Activated CD4-positive, alpha-beta T cell treated with anti-CD3 and anti-CD28 coated beads for 36 hours (primary cell): ENCODE data around the gene CACNA1I. TPM values are rescaled to one million over a fixed set of nuclear protein-coding genes. Genes with fewer than 3 reads are reported as not detected.

Experiments
- ATAC-seq: fragments of 200-7000 bp; cut with Tn5 transposase; one replicate; pipeline ENCODE4 v1.10.0; 2021; ENCODE audit warnings: mild to moderate bottlenecking, moderate library complexity
- CTCF ChIA-PET: fragments of 350-600 bp; sonication (Branson Sonifier 250); formaldehyde crosslinking; loops from one replicate; lab custom pipeline; 2021; ENCODE audit warnings: antibody characterized with exemption; lab: Charles Lee
- POLR2A ChIA-PET: fragments of 350-600 bp; sonication (Branson Sonifier 250); formaldehyde crosslinking; loops from one replicate; lab custom pipeline; 2021; ENCODE audit warnings: antibody characterized with exemption, inconsistent platforms; lab: Charles Lee
- DNase-seq: peaks from one replicate; pipeline ENCODE4 v3.0.0-alpha.2; 2020
- H3K27ac Mint-ChIP-seq: one replicate; pipeline ENCODE4 v1.8.0; 2021; ENCODE audit warnings: mixed read lengths
- H3K27me3 Mint-ChIP-seq: one replicate; pipeline ENCODE4 v1.8.0; 2021; ENCODE audit warnings: mixed read lengths
- H3K36me3 Mint-ChIP-seq: one replicate; pipeline ENCODE4 v1.8.0; 2021; ENCODE audit warnings: low read depth, mixed read lengths
- H3K4me1 Mint-ChIP-seq: one replicate; pipeline ENCODE4 v1.8.0; 2021; ENCODE audit warnings: mixed read lengths
- H3K4me3 Mint-ChIP-seq: one replicate; pipeline ENCODE4 v1.8.0; 2021; ENCODE audit warnings: mild to moderate bottlenecking, moderate library complexity, mixed read lengths
- H3K9me3 Mint-ChIP-seq: one replicate; pipeline ENCODE4 v1.8.0; 2021; ENCODE audit warnings: low read depth, mixed read lengths
- intact Hi-C, 2 experiments: fragments of 100-400 bp; cut with DNase I in 1 of 2; cut with micrococcal nuclease in 1 of 2; formaldehyde crosslinking; loops; one replicate each; pipeline versions ENCODE4 v1.14.2 to v1.15.1; 2022 to 2024; cut with DNase I, micrococcal nuclease
- total RNA-seq, 2 experiments: library from RNA; stranded (reverse); gene quantifications; one replicate each; pipeline ENCODE4 v1.2.3, GENCODE V29; 2021

CACNA1I gene
- total RNA-seq, 2 experiments from 2014 or later, result 0.37 to 0.39 TPM

- no peak overlapping the region for H3K4me3 Mint-ChIP-seq
- peaks cover 23% of the 10 kb centered on the region for H3K4me1 Mint-ChIP-seq
- ChIA-PET CTCF (interaction anchor here (0.6 to 2.8 kb wide), 21 partner anchors 14 to 832 kb away, joined by 3 to 43 read pairs (median 4); no protein-coding TSS in a partner anchor), POLR2A (interaction anchor here (1.0 kb wide), 1 partner anchor 501 kb away, joined by 3 read pairs; no protein-coding TSS in a partner anchor)
- H3K27ac Mint-ChIP-seq, result no peak overlapping the region
- no peak for ATAC-seq
- intact Hi-C loops, result loop anchor here (2.0 to 10.0 kb wide), 3 partner anchors 369 to 405 kb away; partner anchors contain the start of gene GRAP2 (in 1 of the 2)
- peaks cover 16% of the 10 kb centered on the region for H3K36me3 Mint-ChIP-seq
- no peaks in the 10 kb centered on the region for H3K27me3 Mint-ChIP-seq
- no peak for DNase-seq
- no peaks in the 10 kb centered on the region for H3K9me3 Mint-ChIP-seq
Measured at GRCh38 chr22:39535357-39535725, 35.2 kb upstream of the CACNA1I start.

GRCh38 chr22:39535831-39536449 is 34.6 kb upstream of the CACNA1I start:
- Mint-ChIP-seq H3K9me3 (no peaks in the 10 kb centered on the region), H3K27ac (no peak overlapping the region), H3K27me3 (no peaks in the 10 kb centered on the region), H3K4me3 (no peak overlapping the region), H3K4me1 (peaks cover 17% of the 10 kb centered on the region), H3K36me3 (peaks cover 11% of the 10 kb centered on the region)
- DNase-seq (no peak), ATAC-seq (no peak)
- POLR2A ChIA-PET, result no interaction called here
- intact Hi-C loops, result loop anchor here (2.0 to 10.0 kb wide), 3 partner anchors 369 to 405 kb away; partner anchors contain the start of gene GRAP2 (in 1 of the 2)
- CTCF ChIA-PET, result interaction anchor here (0.5 to 2.8 kb wide), 7 partner anchors 131 to 503 kb away, joined by 3 to 43 read pairs (median 3); no protein-coding TSS in a partner anchor

GRCh38 chr22:39536711-39537110 is 33.8 kb upstream of the CACNA1I start:
- ChIA-PET CTCF (interaction anchor here (0.6 to 2.8 kb wide), 7 partner anchors 40 to 810 kb away, joined by 3 to 16 read pairs (median 3); no protein-coding TSS in a partner anchor), POLR2A (no interaction called here)
- Mint-ChIP-seq H3K9me3 (no peaks in the 10 kb centered on the region), H3K4me3 (no peak overlapping the region), H3K27me3 (no peaks in the 10 kb centered on the region), H3K27ac (no peak overlapping the region), H3K36me3 (peaks cover 4% of the 10 kb centered on the region), H3K4me1 (peaks cover 10% of the 10 kb centered on the region)
- intact Hi-C loops, result loop anchor here in 1 of 2 experiments (10.0 kb wide), 2 partner anchors 368 to 398 kb away; partner anchors contain the start of gene GRAP2
- DNase-seq (no peak), ATAC-seq (no peak)

- no peaks in the 10 kb centered on the region for H3K36me3 Mint-ChIP-seq
- ATAC-seq, result no peak
- no peak for DNase-seq
- no peaks in the 10 kb centered on the region for H3K27me3 Mint-ChIP-seq
- no peaks in the 10 kb centered on the region for H3K9me3 Mint-ChIP-seq
- ChIA-PET CTCF (interaction anchor here (0.8 to 2.8 kb wide), 3 partner anchors 209 to 498 kb away, joined by 3 to 16 read pairs (median 10); no protein-coding TSS in a partner anchor), POLR2A (no interaction called here)
- intact Hi-C loops, result loop anchor here in 1 of 2 experiments (10.0 kb wide), 2 partner anchors 367 to 397 kb away; partner anchors contain the start of gene GRAP2
- no peak overlapping the region for H3K4me3 Mint-ChIP-seq
- H3K4me1 Mint-ChIP-seq, result peaks cover 6% of the 10 kb centered on the region
- no peak overlapping the region for H3K27ac Mint-ChIP-seq
Measured at GRCh38 chr22:39537975-39538374, 32.6 kb upstream of the CACNA1I start.

GRCh38 chr22:39543095-39543494 is 27.5 kb upstream of the CACNA1I start:
- H3K36me3 Mint-ChIP-seq, result no peaks in the 10 kb centered on the region
- CTCF ChIA-PET, result interaction anchor here (1.0 to 2.1 kb wide), 6 partner anchors 375 to 493 kb away, joined by 3 to 7 read pairs (median 4); no protein-coding TSS in a partner anchor
- peaks cover 24% of the 10 kb centered on the region for H3K27me3 Mint-ChIP-seq
- intact Hi-C loops, result no loop called here
- H3K4me1 Mint-ChIP-seq, result peaks cover 7% of the 10 kb centered on the region
- ATAC-seq (peak; percentile 80), DNase-seq (peak; percentile 64)
- H3K9me3 Mint-ChIP-seq, result no peaks in the 10 kb centered on the region
- H3K4me3 Mint-ChIP-seq, result no peak overlapping the region
- POLR2A ChIA-PET, result no interaction called here
- H3K27ac Mint-ChIP-seq, result no peak overlapping the region

- Mint-ChIP-seq H3K27me3 (peaks cover 26% of the 10 kb centered on the region), H3K4me3 (no peak overlapping the region), H3K27ac (no peak overlapping the region), H3K36me3 (no peaks in the 10 kb centered on the region), H3K9me3 (no peaks in the 10 kb centered on the region), H3K4me1 (peaks cover 7% of the 10 kb centered on the region)
- CTCF ChIA-PET, result interaction anchor here (0.6 kb wide), 1 partner anchor 260 kb away, joined by 3 read pairs; no protein-coding TSS in a partner anchor
- peak; percentile 75 for DNase-seq
- intact Hi-C loops, result no loop called here
- ATAC-seq, result peak; percentile 70
- POLR2A ChIA-PET, result no interaction called here
Measured at GRCh38 chr22:39545386-39546365, 24.9 kb upstream of the CACNA1I start.

GRCh38 chr22:39546889-39547586 is 23.5 kb upstream of the CACNA1I start:
- ChIA-PET POLR2A (interaction anchor here (0.6 kb wide), 1 partner anchor 325 kb away, joined by 5 read pairs; no protein-coding TSS in a partner anchor), CTCF (no interaction called here)
- H3K4me3 Mint-ChIP-seq, result no peak overlapping the region
- H3K9me3 Mint-ChIP-seq, result no peaks in the 10 kb centered on the region
- DNase-seq, result no peak
- intact Hi-C loops, result no loop called here
- H3K36me3 Mint-ChIP-seq, result no peaks in the 10 kb centered on the region
- H3K27me3 Mint-ChIP-seq, result peaks cover 27% of the 10 kb centered on the region
- no peak for ATAC-seq
- H3K4me1 Mint-ChIP-seq, result peaks cover 7% of the 10 kb centered on the region
- H3K27ac Mint-ChIP-seq, result no peak overlapping the region

- DNase-seq, result no peak
- H3K36me3 Mint-ChIP-seq, result no peaks in the 10 kb centered on the region
- CTCF ChIA-PET, result no interaction called here
- no peaks in the 10 kb centered on the region for H3K9me3 Mint-ChIP-seq
- no peak overlapping the region for H3K4me3 Mint-ChIP-seq
- intact Hi-C loops, result no loop called here
- H3K27me3 Mint-ChIP-seq, result peaks cover 27% of the 10 kb centered on the region
- POLR2A ChIA-PET, result no interaction called here
- H3K4me1 Mint-ChIP-seq, result peaks cover 7% of the 10 kb centered on the region
- no peak overlapping the region for H3K27ac Mint-ChIP-seq
- no peak for ATAC-seq
Measured at GRCh38 chr22:39547587-39547947, 23.0 kb upstream of the CACNA1I start.

GRCh38 chr22:39553429-39553828 is 17.1 kb upstream of the CACNA1I start:
- ATAC-seq (no peak), DNase-seq (no peak)
- H3K4me3 Mint-ChIP-seq, result no peak overlapping the region
- CTCF ChIA-PET, result no interaction called here
- H3K4me1 Mint-ChIP-seq, result no peaks in the 10 kb centered on the region
- no peaks in the 10 kb centered on the region for H3K36me3 Mint-ChIP-seq
- peaks cover 18% of the 10 kb centered on the region for H3K27me3 Mint-ChIP-seq
- POLR2A ChIA-PET, result no interaction called here
- intact Hi-C loops, result no loop called here
- no peak overlapping the region for H3K27ac Mint-ChIP-seq
- no peaks in the 10 kb centered on the region for H3K9me3 Mint-ChIP-seq

GRCh38 chr22:39554151-39554550 is 16.4 kb upstream of the CACNA1I start:
- ATAC-seq, result no peak
- intact Hi-C loops, result no loop called here

More at GRCh38 chr22:39554151-39554550, 16.4 kb upstream of the CACNA1I start:
- Mint-ChIP-seq H3K4me1 (peaks cover 2% of the 10 kb centered on the region), H3K9me3 (no peaks in the 10 kb centered on the region), H3K36me3 (no peaks in the 10 kb centered on the region), H3K27ac (no peak overlapping the region), H3K27me3 (peaks cover 22% of the 10 kb centered on the region), H3K4me3 (no peak overlapping the region)
- ChIA-PET POLR2A (no interaction called here), CTCF (interaction anchor here (0.7 to 0.9 kb wide), 2 partner anchors 158 to 371 kb away, joined by 3 read pairs; no protein-coding TSS in a partner anchor)
- no peak for DNase-seq
